Activated CD4-positive, alpha-beta T cell treated with anti-CD3 and anti-CD28 coated beads, Interleukin-2, amount 50 U/mL, for 24 hours (primary cell): Measurements from ENCODE around the gene ZNF627.
A peak's percentile ranks its signal among the peaks of the same experiment; 100 is the strongest.
"Not testable (repeated sequence)": the region's sequence is repeated elsewhere in the genome, so short reads cannot be mapped to it uniquely, and the experiment has no call there.

Experiments used
- DNase-seq, 2 donors: peaks; one replicate each; pipeline ENCODE4 v3.0.0-alpha.2; 2020; ENCODE audit warnings: low read depth in 1 of 2, low spot score in 1 of 2

ZNF627 gene

GRCh38 chr19:11574689-11575088, 22.6 kb upstream of the ZNF627 start:
- DNase-seq: no peak

- DNase-seq: no peak
Observed at GRCh38 chr19:11576227-11576626, 21.1 kb upstream of the ZNF627 start.

- no peak for DNase-seq
Observed at GRCh38 chr19:11577451-11578257, 19.6 kb upstream of the ZNF627 start, which contains the start of gene ACP5. ACP5 (minus strand) TSS chr19:11577645; CDS start chr19:11577317, 328 bp downstream.

DNA sequence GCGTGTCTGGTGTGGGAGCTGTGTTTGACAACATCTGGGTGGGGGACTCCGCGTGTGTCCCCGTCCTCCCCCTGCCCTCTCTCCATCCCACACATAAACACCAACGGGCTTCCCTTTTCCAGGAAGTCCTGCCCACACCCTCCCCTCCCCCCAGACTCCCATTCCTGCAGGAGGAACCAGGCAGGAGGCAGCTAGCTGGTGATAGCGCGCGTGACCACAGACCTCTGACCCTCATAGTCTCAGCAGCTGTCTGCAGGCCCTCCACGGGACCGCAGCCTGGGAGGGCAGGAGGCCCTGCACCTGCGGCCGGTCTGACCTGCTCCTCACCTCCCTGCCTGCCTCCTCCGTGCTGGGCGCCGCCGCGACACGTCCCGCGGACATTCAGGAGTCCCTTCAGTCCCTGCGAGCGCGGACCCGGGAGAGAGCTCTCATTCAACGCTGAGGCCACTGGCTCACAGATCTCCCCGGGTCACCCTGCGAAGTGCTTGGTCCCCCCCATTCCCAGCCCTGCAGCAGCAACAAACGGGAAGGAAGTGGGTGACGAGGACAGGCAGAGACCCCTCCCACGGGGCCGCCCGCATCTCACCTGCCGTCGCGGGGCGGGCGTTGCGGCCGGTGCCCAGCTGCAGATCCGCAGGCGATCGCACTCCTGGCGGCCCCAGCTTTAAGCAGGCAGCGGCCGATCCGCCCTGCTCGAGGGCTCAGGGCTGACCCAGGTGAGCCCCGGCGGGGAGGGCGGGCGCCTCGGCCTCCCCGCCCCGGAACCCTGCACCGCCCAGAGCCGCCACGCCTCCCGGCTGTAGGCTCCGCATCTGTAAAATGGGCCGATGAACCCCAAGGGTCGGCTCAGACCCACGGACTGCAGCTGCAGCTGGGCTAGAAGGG, 18.8 kb upstream of the ZNF627 start:
- no peak for DNase-seq

DNA sequence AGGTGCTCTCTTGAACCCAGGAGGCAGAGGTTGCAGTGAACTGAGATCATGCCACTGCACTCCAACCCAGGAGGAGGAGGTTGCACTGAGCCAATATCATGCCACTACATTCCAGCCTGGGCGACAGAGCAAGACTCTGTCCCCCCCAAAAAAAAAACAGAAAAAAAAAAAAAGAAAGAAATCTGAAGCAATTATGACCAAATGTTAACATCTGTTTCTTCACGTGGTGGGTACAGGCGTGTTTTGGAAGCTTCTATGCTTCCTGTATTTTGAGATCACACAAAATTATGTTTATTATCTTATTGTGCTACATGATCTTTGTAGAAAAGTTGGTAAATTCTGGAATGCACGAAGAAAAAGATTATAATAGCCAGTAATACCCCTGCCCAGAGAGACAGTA, 17.2 kb upstream of the ZNF627 start:
- DNase-seq: no peak

GRCh38 chr19:11581740-11582139, 15.5 kb upstream of the ZNF627 start:
- peak in 1 of 2 donors; percentile 27 for DNase-seq

DNA sequence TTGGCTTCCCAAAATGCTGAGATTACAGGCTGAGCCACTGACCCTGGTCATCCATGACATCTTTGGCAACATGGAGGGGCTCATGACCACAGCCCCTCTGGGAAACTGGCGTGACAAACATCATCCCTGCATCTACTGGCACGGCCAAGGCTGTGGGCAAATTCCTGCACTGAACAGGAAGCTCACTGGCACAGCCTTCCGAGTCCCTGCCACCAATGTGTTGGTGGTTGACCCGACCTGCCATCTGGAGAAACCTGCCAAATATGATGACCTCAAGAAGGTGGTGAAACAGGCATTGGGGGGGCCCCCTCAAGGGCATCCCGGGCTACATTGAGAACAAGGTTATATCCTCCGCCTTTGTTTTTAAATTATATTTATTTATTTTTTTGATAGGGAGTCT, 11.0 kb upstream of the ZNF627 start:
- DNase-seq: no peak

- DNase-seq: peak; percentile 58 to 71
Observed at GRCh38 chr19:11587302-11587974, 9.8 kb upstream of the ZNF627 start.

DNA sequence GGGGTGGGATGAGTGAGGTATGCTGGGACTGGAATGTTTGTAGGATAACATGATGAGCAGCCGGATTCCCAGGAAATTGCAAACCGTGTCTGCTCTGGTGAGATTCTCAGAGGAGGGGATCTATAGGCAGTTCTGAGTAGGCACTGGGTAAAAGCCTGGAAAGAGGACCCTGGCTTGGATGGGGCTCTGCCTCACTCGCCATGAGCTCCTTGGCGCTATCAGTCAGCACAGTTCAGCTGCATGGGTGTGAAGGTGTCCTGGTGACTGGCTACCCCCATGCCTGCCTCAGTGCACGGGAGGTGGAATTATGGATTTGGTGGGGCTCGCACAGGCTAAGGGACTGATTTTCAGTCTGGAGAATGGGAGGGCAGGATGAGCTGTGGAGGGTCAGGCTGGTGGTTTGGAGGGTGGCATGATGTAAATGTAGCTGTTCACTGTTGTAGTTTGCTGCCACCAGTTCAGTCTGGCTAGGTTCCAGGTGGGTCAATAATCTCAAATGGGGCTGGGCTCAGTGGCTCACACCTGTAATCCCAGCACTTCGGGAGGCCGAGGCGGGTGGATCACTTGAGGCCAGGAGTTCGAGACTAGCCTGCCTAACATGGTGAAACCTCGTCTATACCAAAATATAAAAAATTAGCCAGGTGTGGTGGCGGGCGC, 9.2 kb upstream of the ZNF627 start:
- no peak for DNase-seq

GRCh38 chr19:11594084-11594483, 3.2 kb upstream of the ZNF627 start:
- no peak for DNase-seq

DNA sequence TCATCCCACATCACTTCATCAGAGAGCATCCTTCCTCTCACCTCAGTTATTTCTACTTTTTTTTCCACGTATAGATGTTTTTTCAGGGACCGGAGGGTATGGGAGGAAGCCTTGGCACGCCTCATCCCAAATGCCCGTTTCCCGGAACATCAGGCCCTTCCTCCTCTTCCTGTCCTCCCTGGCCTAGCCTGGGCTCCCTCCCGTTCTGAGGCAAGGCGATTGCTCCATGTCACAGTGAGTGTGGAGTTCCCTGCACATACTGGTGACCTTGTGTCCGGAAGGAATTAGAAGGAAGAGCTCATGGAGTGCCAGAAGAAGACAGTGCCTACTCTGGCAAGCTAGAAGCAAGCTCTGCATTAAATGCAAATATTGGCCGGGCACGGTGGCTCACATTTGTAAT, 1.1 kb upstream of the ZNF627 start:
- no peak for DNase-seq

- DNase-seq: no peak
Observed at GRCh38 chr19:11598103-11598483, 810 bp downstream of the ZNF627 start.

- no peak for DNase-seq
Observed at GRCh38 chr19:11598746-11599145, 1.5 kb downstream of the ZNF627 start.

GRCh38 chr19:11599704-11600103, 2.4 kb downstream of the ZNF627 start:
- DNase-seq: not testable (repeated sequence)

DNA sequence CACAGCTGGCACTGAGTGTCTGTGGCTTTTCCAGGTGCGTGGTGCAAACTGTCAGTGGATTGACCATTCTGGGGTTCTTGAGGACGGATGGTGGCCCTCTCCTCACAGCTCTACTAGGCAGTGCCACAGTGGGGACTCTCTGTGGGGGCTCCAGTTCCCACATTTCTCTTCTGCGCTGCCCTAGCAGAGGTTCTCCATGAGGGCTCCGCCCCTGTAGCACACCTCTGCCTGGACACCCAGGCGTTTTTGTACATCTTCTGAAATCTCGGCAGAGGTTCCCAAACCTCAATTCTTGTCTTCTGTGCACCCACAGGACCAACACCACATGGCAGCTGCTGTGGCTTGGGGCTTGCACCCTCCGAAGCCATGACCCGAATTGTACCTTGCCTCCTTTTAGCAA, 9.2 kb downstream of the ZNF627 start:
- no peak for DNase-seq

- DNase-seq: no peak
Observed at GRCh38 chr19:11611730-11612129, 14.4 kb downstream of the ZNF627 start.

- DNase-seq: no peak
Observed at GRCh38 chr19:11612816-11613511, 15.7 kb downstream of the ZNF627 start.

DNA sequence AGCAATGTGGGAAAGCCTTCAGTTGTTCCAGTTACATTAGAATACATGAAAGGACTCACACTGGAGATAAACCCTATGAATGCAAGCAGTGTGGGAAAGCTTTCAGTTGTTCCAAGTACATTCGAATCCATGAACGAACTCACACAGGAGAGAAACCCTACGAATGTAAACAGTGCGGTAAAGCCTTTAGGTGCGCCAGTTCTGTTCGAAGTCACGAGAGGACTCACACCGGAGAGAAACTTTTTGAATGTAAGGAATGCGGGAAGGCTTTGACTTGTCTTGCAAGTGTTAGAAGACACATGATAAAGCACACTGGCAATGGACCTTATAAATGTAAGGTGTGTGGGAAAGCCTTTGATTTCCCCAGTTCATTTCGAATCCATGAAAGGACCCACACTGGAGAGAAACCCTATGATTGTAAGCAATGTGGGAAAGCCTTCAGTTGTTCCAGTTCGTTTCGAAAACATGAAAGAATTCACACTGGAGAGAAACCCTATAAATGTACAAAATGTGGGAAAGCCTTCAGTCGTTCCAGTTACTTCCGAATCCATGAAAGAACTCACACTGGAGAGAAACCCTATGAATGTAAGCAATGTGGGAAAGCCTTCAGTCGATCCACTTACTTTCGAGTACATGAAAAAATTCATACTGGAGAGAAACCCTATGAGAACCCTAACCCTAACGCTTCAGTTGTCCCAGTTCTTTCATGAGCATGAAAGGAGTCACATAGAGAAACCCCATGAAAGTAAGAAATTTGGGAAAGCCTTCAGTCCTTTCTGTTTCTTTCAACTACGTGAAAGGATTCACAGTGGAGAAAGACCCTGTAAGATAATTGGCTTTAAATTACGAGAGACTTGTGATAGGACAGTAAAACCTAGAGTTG, 20.1 kb downstream of the ZNF627 start:
- DNase-seq: no peak

DNA sequence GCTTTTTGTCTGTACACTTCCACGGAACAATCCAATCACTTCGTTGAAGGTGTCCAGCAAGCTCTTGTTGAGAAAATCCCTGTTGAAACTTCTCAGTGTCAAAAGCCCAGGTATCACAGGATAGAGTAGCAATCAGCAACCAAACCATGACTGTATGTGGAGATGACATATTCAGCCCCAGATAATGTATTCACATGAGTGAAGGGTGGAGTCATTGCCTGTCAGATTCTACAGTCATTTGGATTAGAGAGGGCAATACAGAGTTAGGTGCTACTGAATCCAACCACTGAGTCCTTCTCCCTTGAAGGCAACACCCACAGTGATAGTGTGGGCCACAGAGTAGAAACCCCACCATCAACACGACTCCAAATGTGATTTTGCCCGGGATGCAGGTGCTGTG, 23.3 kb downstream of the ZNF627 start:
- no peak for DNase-seq
